ENCODE results near the gene RC3H2.
"Not testable (repeated sequence)": the region's sequence is repeated elsewhere in the genome, so short reads cannot be mapped to it uniquely, and the experiment has no call there.

The RC3H2 gene

GRCh38 chr9:122844137-122844536, 61.0 kb downstream of the RC3H2 start:
- no peak overlapping the region for H3K27ac Mint-ChIP-seq
- DNase-seq (ENCODE audit: low spot score), result no peak
- H3K36me3 Mint-ChIP-seq (ENCODE audit: low read depth), result peaks cover 35% of the 10 kb centered on the region
- no peak overlapping the region for H3K4me3 Mint-ChIP-seq
- no peaks in the 10 kb centered on the region for H3K27me3 Mint-ChIP-seq (ENCODE audit: low read depth)
- no peaks in the 10 kb centered on the region for H3K9me3 Mint-ChIP-seq
- H3K4me1 Mint-ChIP-seq (ENCODE audit: low read depth), result peaks cover 36% of the 10 kb centered on the region

- DNase-seq (ENCODE audit: low spot score), result no peak
- Mint-ChIP-seq H3K27me3 (ENCODE audit: low read depth) (no peaks in the 10 kb centered on the region), H3K4me1 (ENCODE audit: low read depth) (peaks cover 17% of the 10 kb centered on the region)
Observed at GRCh38 chr9:122841501-122841900, 63.7 kb downstream of the RC3H2 start.

GRCh38 chr9:122838441-122838840, 66.7 kb downstream of the RC3H2 start:
- not testable (repeated sequence) for H3K4me3 Mint-ChIP-seq; H3K36me3 Mint-ChIP-seq (ENCODE audit: low read depth); H3K27me3 Mint-ChIP-seq (ENCODE audit: low read depth); DNase-seq (ENCODE audit: low spot score); H3K9me3 Mint-ChIP-seq; H3K27ac Mint-ChIP-seq
- H3K4me1 Mint-ChIP-seq (ENCODE audit: low read depth), result peaks cover 11% of the 10 kb centered on the region

More at GRCh38 chr9:122841501-122841900, 63.7 kb downstream of the RC3H2 start:
- peaks cover 22% of the 10 kb centered on the region for H3K36me3 Mint-ChIP-seq (ENCODE audit: low read depth)
- H3K27ac Mint-ChIP-seq, result no peak overlapping the region
- H3K4me3 Mint-ChIP-seq, result no peak overlapping the region
- no peaks in the 10 kb centered on the region for H3K9me3 Mint-ChIP-seq

GRCh38 chr9:122837266-122837850, 67.8 kb downstream of the RC3H2 start:
- Mint-ChIP-seq H3K36me3 (ENCODE audit: low read depth) (no peaks in the 10 kb centered on the region), H3K27ac (no peak overlapping the region), H3K27me3 (ENCODE audit: low read depth) (no peaks in the 10 kb centered on the region), H3K9me3 (no peaks in the 10 kb centered on the region), H3K4me1 (ENCODE audit: low read depth) (peaks cover 11% of the 10 kb centered on the region), H3K4me3 (no peak overlapping the region)
- DNase-seq (ENCODE audit: low spot score), result no peak

GRCh38 chr9:122835313-122835731, 69.8 kb downstream of the RC3H2 start:
- Mint-ChIP-seq H3K4me1 (ENCODE audit: low read depth) (peaks cover 13% of the 10 kb centered on the region), H3K27me3 (ENCODE audit: low read depth) (no peaks in the 10 kb centered on the region), H3K4me3 (peak overlapping the region; percentile 57), H3K27ac (peak overlapping the region; percentile 80), H3K9me3 (no peaks in the 10 kb centered on the region), H3K36me3 (ENCODE audit: low read depth) (no peaks in the 10 kb centered on the region)
- no peak for DNase-seq (ENCODE audit: low spot score)

GRCh38 chr9:122832194-122832593, 73.0 kb downstream of the RC3H2 start:
- no peak overlapping the region for H3K4me3 Mint-ChIP-seq
- H3K27ac Mint-ChIP-seq, result no peak overlapping the region

GRCh38 chr9:122828965-122829284, 76.2 kb downstream of the RC3H2 start:
- Mint-ChIP-seq H3K4me1 (ENCODE audit: low read depth) (peaks cover 27% of the 10 kb centered on the region), H3K36me3 (ENCODE audit: low read depth) (peaks cover 13% of the 10 kb centered on the region), H3K27ac (peak overlapping the region; percentile 94), H3K4me3 (peak overlapping the region; percentile 100)
- not testable (repeated sequence) for H3K9me3 Mint-ChIP-seq; DNase-seq (ENCODE audit: low spot score); H3K27me3 Mint-ChIP-seq (ENCODE audit: low read depth)

More at GRCh38 chr9:122832194-122832593, 73.0 kb downstream of the RC3H2 start:
- DNase-seq (ENCODE audit: low spot score), result no peak
- H3K27me3 Mint-ChIP-seq (ENCODE audit: low read depth), result no peaks in the 10 kb centered on the region
- H3K36me3 Mint-ChIP-seq (ENCODE audit: low read depth), result peaks cover 2% of the 10 kb centered on the region
- H3K9me3 Mint-ChIP-seq, result no peaks in the 10 kb centered on the region
- H3K4me1 Mint-ChIP-seq (ENCODE audit: low read depth), result peaks cover 17% of the 10 kb centered on the region

- Mint-ChIP-seq H3K27ac (peak overlapping the region; percentile 94), H3K27me3 (ENCODE audit: low read depth) (no peaks in the 10 kb centered on the region), H3K36me3 (ENCODE audit: low read depth) (peaks cover 18% of the 10 kb centered on the region), H3K4me3 (peak overlapping the region; percentile 100), H3K9me3 (no peaks in the 10 kb centered on the region), H3K4me1 (ENCODE audit: low read depth) (peaks cover 29% of the 10 kb centered on the region)
- no peak for DNase-seq (ENCODE audit: low spot score)
Observed at GRCh38 chr9:122827761-122828093, 77.4 kb downstream of the RC3H2 start.

GRCh38 chr9:122822938-122823337, 82.2 kb downstream of the RC3H2 start:
- Mint-ChIP-seq H3K27ac (no peak overlapping the region), H3K36me3 (ENCODE audit: low read depth) (peaks cover 42% of the 10 kb centered on the region), H3K9me3 (no peaks in the 10 kb centered on the region), H3K4me3 (no peak overlapping the region), H3K4me1 (ENCODE audit: low read depth) (peaks cover 36% of the 10 kb centered on the region), H3K27me3 (ENCODE audit: low read depth) (no peaks in the 10 kb centered on the region)
- DNase-seq (ENCODE audit: low spot score), result no peak

GRCh38 chr9:122822056-122822455, 83.1 kb downstream of the RC3H2 start:
- Mint-ChIP-seq H3K4me3 (no peak overlapping the region), H3K4me1 (ENCODE audit: low read depth) (peaks cover 31% of the 10 kb centered on the region), H3K36me3 (ENCODE audit: low read depth) (peaks cover 41% of the 10 kb centered on the region), H3K9me3 (no peaks in the 10 kb centered on the region), H3K27me3 (ENCODE audit: low read depth) (no peaks in the 10 kb centered on the region), H3K27ac (no peak overlapping the region)
- no peak for DNase-seq (ENCODE audit: low spot score)

GRCh38 chr9:122821278-122821943, 83.7 kb downstream of the RC3H2 start:
- Mint-ChIP-seq H3K27ac (peak overlapping the region; percentile 39), H3K36me3 (ENCODE audit: low read depth) (peaks cover 44% of the 10 kb centered on the region), H3K4me3 (no peak overlapping the region), H3K9me3 (no peaks in the 10 kb centered on the region), H3K4me1 (ENCODE audit: low read depth) (peaks cover 29% of the 10 kb centered on the region), H3K27me3 (ENCODE audit: low read depth) (no peaks in the 10 kb centered on the region)
- no peak for DNase-seq (ENCODE audit: low spot score)

GRCh38 chr9:122820490-122820845, 84.7 kb downstream of the RC3H2 start:
- DNase-seq (ENCODE audit: low spot score), result no peak
- H3K36me3 Mint-ChIP-seq (ENCODE audit: low read depth), result peaks cover 43% of the 10 kb centered on the region
- no peak overlapping the region for H3K4me3 Mint-ChIP-seq
- H3K9me3 Mint-ChIP-seq, result no peaks in the 10 kb centered on the region
- H3K4me1 Mint-ChIP-seq (ENCODE audit: low read depth), result peaks cover 31% of the 10 kb centered on the region
- no peak overlapping the region for H3K27ac Mint-ChIP-seq
- no peaks in the 10 kb centered on the region for H3K27me3 Mint-ChIP-seq (ENCODE audit: low read depth)

- DNase-seq (ENCODE audit: low spot score), result no peak
- peaks cover 45% of the 10 kb centered on the region for H3K36me3 Mint-ChIP-seq (ENCODE audit: low read depth)
- no peaks in the 10 kb centered on the region for H3K27me3 Mint-ChIP-seq (ENCODE audit: low read depth)
- H3K4me3 Mint-ChIP-seq, result no peak overlapping the region
- H3K27ac Mint-ChIP-seq, result no peak overlapping the region
- peaks cover 33% of the 10 kb centered on the region for H3K4me1 Mint-ChIP-seq (ENCODE audit: low read depth)
- H3K9me3 Mint-ChIP-seq, result no peaks in the 10 kb centered on the region
Observed at GRCh38 chr9:122819791-122820489, 85.2 kb downstream of the RC3H2 start.

- Mint-ChIP-seq H3K4me1 (ENCODE audit: low read depth) (peaks cover 28% of the 10 kb centered on the region), H3K27ac (no peak overlapping the region), H3K9me3 (no peaks in the 10 kb centered on the region), H3K36me3 (ENCODE audit: low read depth) (peaks cover 44% of the 10 kb centered on the region), H3K4me3 (no peak overlapping the region), H3K27me3 (ENCODE audit: low read depth) (no peaks in the 10 kb centered on the region)
- no peak for DNase-seq (ENCODE audit: low spot score)
Observed at GRCh38 chr9:122819326-122819725, 85.8 kb downstream of the RC3H2 start.
